HS-5 (cell line): ENCODE data around the gene GPR160.
A peak's percentile ranks its signal among the peaks of the same experiment; 100 is the strongest.

Source experiments
- DNase-seq: peaks from one replicate; pipeline ENCODE4 v3.0.0-alpha.2; 2012; ENCODE audit warnings: low read depth

GPR160 gene

GRCh38 chr3:170064108-170064507, 26.3 kb downstream of the GPR160 start:
- DNase-seq, result no peak

- DNase-seq, result no peak
Measured at GRCh38 chr3:170075441-170076091, 37.8 kb downstream of the GPR160 start.

- DNase-seq, result peak; percentile 60
Measured at GRCh38 chr3:170076715-170077238, 39.0 kb downstream of the GPR160 start.

GRCh38 chr3:170077361-170077760, 39.6 kb downstream of the GPR160 start:
- no peak for DNase-seq

GRCh38 chr3:170078620-170079281, 41.0 kb downstream of the GPR160 start:
- DNase-seq, result no peak

- no peak for DNase-seq
Measured at GRCh38 chr3:170079536-170080165, 41.9 kb downstream of the GPR160 start.

- no peak for DNase-seq
Measured at GRCh38 chr3:170080605-170081004, 42.8 kb downstream of the GPR160 start.

- no peak for DNase-seq
Measured at GRCh38 chr3:170081079-170081741, 43.4 kb downstream of the GPR160 start.

- no peak for DNase-seq
Measured at GRCh38 chr3:170083343-170083742, 45.5 kb downstream of the GPR160 start.

GRCh38 chr3:170085396-170085795, 47.6 kb downstream of the GPR160 start:
- no peak for DNase-seq

- DNase-seq, result no peak
Measured at GRCh38 chr3:170089862-170090600, 52.2 kb downstream of the GPR160 start.

GRCh38 chr3:170090601-170090981, 52.8 kb downstream of the GPR160 start:
- no peak for DNase-seq

GRCh38 chr3:170092907-170093306, 55.1 kb downstream of the GPR160 start:
- DNase-seq, result no peak

- DNase-seq, result no peak
Measured at GRCh38 chr3:170095771-170096170, 58.0 kb downstream of the GPR160 start.

GRCh38 chr3:170096342-170096741, 58.5 kb downstream of the GPR160 start:
- no peak for DNase-seq

GRCh38 chr3:170098753-170099152, 61.0 kb downstream of the GPR160 start:
- DNase-seq, result no peak

GRCh38 chr3:170100944-170101343, 63.1 kb downstream of the GPR160 start:
- no peak for DNase-seq

- no peak for DNase-seq
Measured at GRCh38 chr3:170102431-170102830, 64.6 kb downstream of the GPR160 start.

GRCh38 chr3:170107941-170108340, 70.1 kb downstream of the GPR160 start:
- no peak for DNase-seq

- DNase-seq, result no peak
Measured at GRCh38 chr3:170108955-170109354, 71.2 kb downstream of the GPR160 start.

GRCh38 chr3:170109579-170110293, 71.9 kb downstream of the GPR160 start:
- no peak for DNase-seq
